CD4-positive, alpha-beta T cell treated with Interleukin-6 at 100 ng/mL for 8 hours (primary cell): Measurements from ENCODE around the gene GATA3.

Experiments
- DNase-seq: peaks from one replicate; pipeline ENCODE4 v3.0.0-alpha.2; 2020; ENCODE audit warnings: mixed read lengths, low spot score

GATA3 gene

GRCh38 chr10:8037941-8038894 lies 16.3 kb upstream of the GATA3 start:
- no peak for DNase-seq

- DNase-seq = no peak
Measured at GRCh38 chr10:8039321-8039881, 15.1 kb upstream of the GATA3 start.

- no peak for DNase-seq
Measured at GRCh38 chr10:8040651-8041050, 13.8 kb upstream of the GATA3 start.

GRCh38 chr10:8041284-8041991 lies 13.1 kb upstream of the GATA3 start:
- no peak for DNase-seq

- no peak for DNase-seq
Measured at GRCh38 chr10:8041992-8042720, 12.3 kb upstream of the GATA3 start.

GRCh38 chr10:8042721-8043568 lies 11.5 kb upstream of the GATA3 start:
- no peak for DNase-seq

GRCh38 chr10:8043569-8044306 lies 10.8 kb upstream of the GATA3 start:
- DNase-seq = peak; percentile 37

GRCh38 chr10:8044331-8044907 lies 10.1 kb upstream of the GATA3 start:
- DNase-seq = no peak

- DNase-seq = no peak
Measured at GRCh38 chr10:8044908-8045725, 9.4 kb upstream of the GATA3 start.

GRCh38 chr10:8045726-8046494 lies 8.6 kb upstream of the GATA3 start:
- DNase-seq = no peak

- no peak for DNase-seq
Measured at GRCh38 chr10:8047452-8048280, 6.8 kb upstream of the GATA3 start.

- DNase-seq = peak; percentile 45
Measured at GRCh38 chr10:8048281-8049008, 6.0 kb upstream of the GATA3 start.

- DNase-seq = no peak
Measured at GRCh38 chr10:8049045-8049864, 5.2 kb upstream of the GATA3 start.

GRCh38 chr10:8049865-8050555 lies 4.5 kb upstream of the GATA3 start:
- DNase-seq = no peak

- DNase-seq = no peak
Measured at GRCh38 chr10:8050556-8051108, 3.9 kb upstream of the GATA3 start.
